GM23248 (cell line): ENCODE data around the gene ZNRD2. TPM values are rescaled to one million over a fixed set of nuclear protein-coding genes. Genes with fewer than 3 reads are reported as not detected.

Experiments
- DNase-seq: peaks from one replicate; pipeline ENCODE4 v3.0.0-alpha.2; 2015
- H2AFZ ChIP-seq: fragments of 200-600 bp; sonication (generic); 2 replicates; pipeline ENCODE4 v1.6.1; 2016; ENCODE audit warnings: antibody characterized with exemption
- H3F3A ChIP-seq: fragments of 200-600 bp; sonication (generic); 2 replicates; pipeline ENCODE4 v1.6.1; 2016; ENCODE audit warnings: mild to moderate bottlenecking, antibody characterized with exemption, mixed run types; ENCODE audit not compliant: insufficient read depth
- H3K27ac ChIP-seq: fragments of 200-600 bp; sonication (generic); 2 replicates; pipeline ENCODE4 v1.5.1; 2016; ENCODE audit warnings: mild to moderate bottlenecking
- H3K27me3 ChIP-seq: fragments of 200-600 bp; sonication (generic); replicated peaks from 2 replicates; pipeline ENCODE4 v1.6.1; 2016; ENCODE audit warnings: mild to moderate bottlenecking; ENCODE audit not compliant: insufficient read depth
- H3K36me3 ChIP-seq: fragments of 200-600 bp; sonication (generic); 2 replicates; pipeline ENCODE4 v1.6.1; 2016; ENCODE audit warnings: low read depth, mild to moderate bottlenecking
- H3K4me1 ChIP-seq: fragments of 200-600 bp; sonication (generic); 2 replicates; pipeline ENCODE4 v1.6.1; 2016; ENCODE audit warnings: mild to moderate bottlenecking; ENCODE audit not compliant: insufficient read depth
- H3K4me2 ChIP-seq: fragments of 200-600 bp; sonication (generic); one replicate; pipeline ENCODE4 v1.6.1; 2016; ENCODE audit warnings: mild to moderate bottlenecking; ENCODE audit not compliant: unreplicated experiment
- H3K4me3 ChIP-seq: fragments of 200-600 bp; sonication (generic); 2 replicates; pipeline ENCODE4 v1.5.1; 2016; ENCODE audit warnings: mild to moderate bottlenecking
- H3K79me2 ChIP-seq: fragments of 200-600 bp; sonication (generic); 2 replicates; pipeline ENCODE4 v1.6.1; 2016; ENCODE audit warnings: mild to moderate bottlenecking; ENCODE audit not compliant: insufficient read depth
- H3K9ac ChIP-seq: fragments of 200-600 bp; sonication (generic); 2 replicates; pipeline ENCODE4 v1.6.1; 2016; ENCODE audit warnings: mild to moderate bottlenecking
- H3K9me2 ChIP-seq: fragments of 200-600 bp; sonication (generic); 2 replicates; pipeline ENCODE4 v1.6.1; 2016; ENCODE audit warnings: mixed run types, mild to moderate bottlenecking, moderate library complexity; ENCODE audit not compliant: insufficient read depth
- H3K9me3 ChIP-seq: fragments of 200-600 bp; sonication (generic); one replicate; pipeline ENCODE4 v1.6.1; 2017; ENCODE audit warnings: low read depth
- H4K20me1 ChIP-seq: fragments of 200-600 bp; sonication (generic); 2 replicates; pipeline ENCODE4 v1.6.0; 2016; ENCODE audit not compliant: insufficient read depth
- EZH2 ChIP-seq: fragments of 200-600 bp; sonication (generic); IDR thresholded peaks from 2 replicates; pipeline ENCODE4 v1.6.1; 2018; ENCODE audit warnings: antibody characterized with exemption, mild to moderate bottlenecking; ENCODE audit not compliant: insufficient read depth, poor library complexity, severe bottlenecking
- EZH2phosphoT487 ChIP-seq: fragments of 200-600 bp; sonication (generic); IDR thresholded peaks from 2 replicates; pipeline ENCODE4 v1.6.1; 2018; ENCODE audit warnings: antibody characterized with exemption, moderate library complexity, mild to moderate bottlenecking, low read depth; ENCODE audit not compliant: insufficient read depth
- WGBS, 2 experiments: methylation state at CpG; one replicate each; pipeline ENCODE4 v1.1.6; 2015 to 2017; ENCODE audit warnings: low lambda C conversion rate in 2 of 2, low coverage in 1 of 2; ENCODE audit errors: missing lambda C conversion rate in 2 of 2; 5-methylcytosine and 5-hydroxymethylcytosine counted together
- in situ Hi-C: fragments of 300-500 bp; cut with MboI; formaldehyde crosslinking; loops from 2 replicates; pipeline ENCODE4 v1.15.0; 2020
- polyA plus RNA-seq: library from polyadenylated mRNA; unstranded; fragments of >200 nt; fragmentation: Nextera tagmentation; extraction: Ambion mirVana; gene quantifications from 2 replicates; pipeline ENCODE4 v1.2.1, GENCODE V29; 2016
- total RNA-seq: library from RNA; depleted of rRNA; stranded (reverse); fragments of >200 nt; shearing (Covaris generic); gene quantifications from 2 replicates; pipeline ENCODE4 v1.2.3, GENCODE V29; 2014

The ZNRD2 gene
- total and polyA plus RNA-seq, 2 experiments from 2014 or later, result 54.5 to 74.9 TPM

GRCh38 chr11:65546217-65546958 is 23.9 kb upstream of the ZNRD2 start:
- H4K20me1 ChIP-seq, result no peaks in the 10 kb centered on the region
- TF ChIP-seq EZH2, result no peak
- no peak for TF ChIP-seq EZH2phosphoT487
- DNase-seq, result no peak

DNA sequence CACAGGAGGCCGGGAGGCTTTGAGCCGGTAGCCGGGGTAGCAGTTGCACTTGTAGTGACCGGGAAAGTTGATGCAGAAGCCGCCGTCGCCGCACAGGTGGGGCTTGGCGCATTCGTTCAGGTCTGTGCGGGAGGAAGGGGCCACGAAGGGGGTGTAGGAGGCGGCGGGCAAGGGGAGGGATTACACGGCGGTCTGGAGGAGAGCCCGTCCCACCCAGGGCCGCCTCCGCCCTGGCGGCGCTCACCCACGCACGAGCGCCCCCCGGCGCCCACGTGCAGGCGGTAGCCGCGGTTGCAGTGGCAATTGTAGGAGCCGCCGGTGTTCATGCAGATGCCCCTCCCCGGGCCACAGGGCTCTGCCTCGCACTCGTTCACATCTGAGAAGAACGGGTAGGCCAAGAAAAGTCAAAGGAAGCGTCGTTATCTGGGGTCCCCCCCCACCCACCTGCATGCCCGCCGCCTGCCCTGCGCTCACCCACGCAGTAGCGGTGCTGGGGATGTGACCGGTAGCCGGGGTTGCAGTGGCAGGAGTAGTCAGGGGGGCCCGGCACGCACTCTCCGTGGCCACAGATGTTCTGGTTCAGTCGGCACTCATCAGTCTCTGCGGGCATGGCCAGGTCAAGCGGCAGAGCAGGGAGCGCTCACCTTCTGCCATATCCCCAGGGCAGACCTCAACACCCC is 22.7 kb upstream of the ZNRD2 start:
- H2AFZ ChIP-seq, result no peak overlapping the region
- no peak overlapping the region for H3K9ac ChIP-seq
- no peaks in the 10 kb centered on the region for H4K20me1 ChIP-seq
- no peaks in the 10 kb centered on the region for H3K79me2 ChIP-seq
- in situ Hi-C loops, result no loop called here
- H3K4me1 ChIP-seq, result no peaks in the 10 kb centered on the region
- 93 to 95% methylated on average over 29 to 47 of the region's 52 CpGs for WGBS, 2 experiments
- no peak overlapping the region for H3K4me2 ChIP-seq
- peaks cover 14% of the 10 kb centered on the region; the same call in 1 of the 2 replicates for H3K36me3 ChIP-seq
- TF ChIP-seq EZH2, result no peak
- no peak for TF ChIP-seq EZH2phosphoT487
- H3K4me3 ChIP-seq, result no peak overlapping the region
- H3K27ac ChIP-seq, result no peak overlapping the region
- no peaks in the 10 kb centered on the region for H3K27me3 ChIP-seq
- H3K9me3 ChIP-seq, result no peaks in the 10 kb centered on the region
- peaks cover 19% of the 10 kb centered on the region for H3F3A ChIP-seq
- H3K9me2 ChIP-seq, result no peaks in the 10 kb centered on the region
- no peak for DNase-seq

More at GRCh38 chr11:65546217-65546958, 23.9 kb upstream of the ZNRD2 start:
- H3K4me3 ChIP-seq, result no peak overlapping the region
- no peaks in the 10 kb centered on the region; the same call in 1 of the 2 replicates for H3K4me1 ChIP-seq
- no peaks in the 10 kb centered on the region for H3K9me3 ChIP-seq
- no peak overlapping the region for H3K4me2 ChIP-seq
- H3K27me3 ChIP-seq, result no peaks in the 10 kb centered on the region
- peaks cover 9% of the 10 kb centered on the region; the same call in 1 of the 2 replicates for H3K36me3 ChIP-seq
- H3K9me2 ChIP-seq, result no peaks in the 10 kb centered on the region
- H3K79me2 ChIP-seq, result no peaks in the 10 kb centered on the region
- peaks cover 31% of the 10 kb centered on the region for H3F3A ChIP-seq
- H3K9ac ChIP-seq, result no peak overlapping the region
- H2AFZ ChIP-seq, result no peak overlapping the region
- 78 to 90% methylated on average over 37 to 64 of the region's 64 CpGs for WGBS, 2 experiments
- H3K27ac ChIP-seq, result no peak overlapping the region
- in situ Hi-C loops, result no loop called here

GRCh38 chr11:65548395-65548794 is 21.9 kb upstream of the ZNRD2 start:
- H3K36me3 ChIP-seq, result peaks cover 14% of the 10 kb centered on the region; the same call in 1 of the 2 replicates
- H3K9me2 ChIP-seq, result no peaks in the 10 kb centered on the region
- TF ChIP-seq EZH2phosphoT487 (no peak), EZH2 (no peak)
- no peaks in the 10 kb centered on the region for H3K4me1 ChIP-seq
- WGBS, 2 experiments, result 92 to 96% methylated on average over 3 of the region's 3 CpGs
- no peaks in the 10 kb centered on the region for H4K20me1 ChIP-seq
- H3F3A ChIP-seq, result peaks cover 16% of the 10 kb centered on the region; the same call in 1 of the 2 replicates
- H3K27ac ChIP-seq, result no peak overlapping the region
- no peaks in the 10 kb centered on the region for H3K79me2 ChIP-seq
- no peak for DNase-seq
- H3K9me3 ChIP-seq, result no peaks in the 10 kb centered on the region
- no peak overlapping the region for H3K9ac ChIP-seq
- H3K4me2 ChIP-seq, result no peak overlapping the region
- H3K27me3 ChIP-seq, result no peaks in the 10 kb centered on the region
- in situ Hi-C loops, result no loop called here
- no peak overlapping the region for H2AFZ ChIP-seq
- H3K4me3 ChIP-seq, result no peak overlapping the region

- Histone ChIP-seq H3K9me2 (no peaks in the 10 kb centered on the region), H3K79me2 (peaks cover 2% of the 10 kb centered on the region; the same call in 1 of the 2 replicates), H3F3A (peaks cover 12% of the 10 kb centered on the region; the same call in 1 of the 2 replicates), H3K36me3 (peaks cover 14% of the 10 kb centered on the region; the same call in 1 of the 2 replicates), H4K20me1 (no peaks in the 10 kb centered on the region), H3K4me3 (no peak overlapping the region), H3K27me3 (no peaks in the 10 kb centered on the region), H2AFZ (no peak overlapping the region), H3K27ac (no peak overlapping the region), H3K4me2 (no peak overlapping the region), H3K9ac (no peak overlapping the region), H3K4me1 (no peaks in the 10 kb centered on the region), H3K9me3 (no peaks in the 10 kb centered on the region)
- WGBS, 2 experiments, result 100% methylated on average over 3 of the region's 3 CpGs
- no peak for DNase-seq
- TF ChIP-seq EZH2 (no peak), EZH2phosphoT487 (no peak)
- in situ Hi-C loops, result no loop called here
Observed at GRCh38 chr11:65549096-65549495, 21.2 kb upstream of the ZNRD2 start.
